HepG2 (cell line): ENCODE data around the gene PLGRKT. TPM values are rescaled to one million over a fixed set of nuclear protein-coding genes. Genes with fewer than 3 reads are reported as not detected.

ENCODE experiments used
- ARNTL ChIP-seq: sonication (generic); formaldehyde crosslinking; IDR thresholded peaks from 2 replicates; pipeline ENCODE4 v1.4.0; 2020; ENCODE audit warnings: mild to moderate bottlenecking, missing genetic modification reagents
- ATF1 ChIP-seq: IDR thresholded peaks from 2 replicates; pipeline ENCODE4 v1.6.1; 2016; ENCODE audit warnings: mild to moderate bottlenecking, control low read depth
- CREM ChIP-seq, 2 experiments: sonication (generic) in 1 of 2; formaldehyde crosslinking in 1 of 2; IDR thresholded peaks; 2 replicates each; pipeline versions ENCODE4 v1.4.0 to v1.6.1; 2016 to 2020; ENCODE audit warnings: antibody characterized with exemption in 1 of 2, mild to moderate bottlenecking in 1 of 2, missing genetic modification reagents in 1 of 2
- ELK4 ChIP-seq: sonication (generic); formaldehyde crosslinking; IDR thresholded peaks from 2 replicates; pipeline ENCODE4 v1.9.0; 2021; ENCODE audit warnings: missing genetic modification reagents, borderline replicate concordance
- FOXA3 ChIP-seq: IDR thresholded peaks from 2 replicates; pipeline ENCODE4 v1.6.1; 2016; ENCODE audit warnings: missing genetic modification reagents, missing compliant biosample characterization
- IRF2 ChIP-seq: IDR thresholded peaks from 2 replicates; pipeline ENCODE4 v1.6.1; 2018; ENCODE audit warnings: missing genetic modification reagents, missing compliant biosample characterization
- KDM5A ChIP-seq: fragments of 200-600 bp; sonication (generic); IDR thresholded peaks from 2 replicates; pipeline ENCODE4 v1.7.0; 2018; ENCODE audit warnings: antibody characterized with exemption, mild to moderate bottlenecking, low read length, borderline replicate concordance
- PATZ1 ChIP-seq: sonication (generic); formaldehyde crosslinking; IDR thresholded peaks from 2 replicates; pipeline ENCODE4 v1.4.0; 2020; ENCODE audit warnings: missing genetic modification reagents
- PAWR ChIP-seq: sonication (generic); formaldehyde crosslinking; IDR thresholded peaks from 2 replicates; pipeline ENCODE4 v1.4.0; 2020; ENCODE audit warnings: missing genetic modification reagents, mild to moderate bottlenecking, borderline replicate concordance
- REPIN1 ChIP-seq: sonication (generic); formaldehyde crosslinking; IDR thresholded peaks from 2 replicates; pipeline ENCODE4 v1.8.0; 2022; ENCODE audit warnings: missing genetic modification reagents, low read depth, mild to moderate bottlenecking, borderline replicate concordance
- TGIF2 ChIP-seq: IDR thresholded peaks from 2 replicates; pipeline ENCODE4 v1.6.1; 2016; ENCODE audit warnings: control low read depth, missing compliant biosample characterization
- ZFP62 ChIP-seq: sonication (generic); formaldehyde crosslinking; IDR thresholded peaks from 2 replicates; pipeline ENCODE4 v1.4.0; 2020; ENCODE audit warnings: missing genetic modification reagents
- ZNF232 ChIP-seq: sonication (generic); formaldehyde crosslinking; IDR thresholded peaks from 2 replicates; pipeline ENCODE4 v1.4.0; 2020; ENCODE audit warnings: missing genetic modification reagents, borderline replicate concordance
- ZNF264 ChIP-seq: sonication (generic); formaldehyde crosslinking; IDR thresholded peaks from 2 replicates; pipeline ENCODE4 v1.4.0; 2020; ENCODE audit warnings: missing genetic modification reagents
- ZNF30 ChIP-seq: sonication (generic); formaldehyde crosslinking; IDR thresholded peaks from 2 replicates; pipeline ENCODE4 v1.5.0; 2020; ENCODE audit warnings: mild to moderate bottlenecking, missing genetic modification reagents
- ZNF326 ChIP-seq: sonication (generic); formaldehyde crosslinking; IDR thresholded peaks from 2 replicates; pipeline ENCODE4 v1.4.0; 2020; ENCODE audit warnings: missing genetic modification reagents, borderline replicate concordance
- polyA plus RNA-seq, 8 experiments: library from polyadenylated mRNA; depleted of rRNA in 3 of 8; stranded (reverse) in 7 of 8; unstranded in 1 of 8; fragments of >200 nt; fragmentation: Illumina TruSeq in 4 of 8; extraction: Trizol in 4 of 8; gene quantifications; 2 replicates each; pipeline versions ENCODE4 v1.2.1 to v1.2.3, GENCODE V29; 2011 to 2016; ENCODE audit warnings: low read depth in 4 of 8, missing spikeins in 1 of 8, mixed read lengths in 1 of 8; ENCODE audit not compliant: insufficient read depth in 1 of 8
- total RNA-seq, 5 experiments: library from RNA; depleted of rRNA; stranded (reverse); fragments of >200 nt; fragmentation: Illumina TruSeq; extraction: Trizol; gene quantifications; 2 replicates each; pipeline ENCODE4 v1.2.3, GENCODE V29; 2016; ENCODE audit warnings: low read depth in 1 of 5
- TF ChIP-seq, protein P1 (sequence below): sonication (generic); formaldehyde crosslinking; IDR thresholded peaks from 2 replicates; pipeline ENCODE4 v1.4.0; 2020; ENCODE audit warnings: missing genetic modification reagents

Gene PLGRKT
- total and polyA plus RNA-seq, 2 of the 13 experiments (the other 11 are each of a cell fraction or from before 2014, with no cell fraction given), result 5.0 to 15.8 TPM

DNA sequence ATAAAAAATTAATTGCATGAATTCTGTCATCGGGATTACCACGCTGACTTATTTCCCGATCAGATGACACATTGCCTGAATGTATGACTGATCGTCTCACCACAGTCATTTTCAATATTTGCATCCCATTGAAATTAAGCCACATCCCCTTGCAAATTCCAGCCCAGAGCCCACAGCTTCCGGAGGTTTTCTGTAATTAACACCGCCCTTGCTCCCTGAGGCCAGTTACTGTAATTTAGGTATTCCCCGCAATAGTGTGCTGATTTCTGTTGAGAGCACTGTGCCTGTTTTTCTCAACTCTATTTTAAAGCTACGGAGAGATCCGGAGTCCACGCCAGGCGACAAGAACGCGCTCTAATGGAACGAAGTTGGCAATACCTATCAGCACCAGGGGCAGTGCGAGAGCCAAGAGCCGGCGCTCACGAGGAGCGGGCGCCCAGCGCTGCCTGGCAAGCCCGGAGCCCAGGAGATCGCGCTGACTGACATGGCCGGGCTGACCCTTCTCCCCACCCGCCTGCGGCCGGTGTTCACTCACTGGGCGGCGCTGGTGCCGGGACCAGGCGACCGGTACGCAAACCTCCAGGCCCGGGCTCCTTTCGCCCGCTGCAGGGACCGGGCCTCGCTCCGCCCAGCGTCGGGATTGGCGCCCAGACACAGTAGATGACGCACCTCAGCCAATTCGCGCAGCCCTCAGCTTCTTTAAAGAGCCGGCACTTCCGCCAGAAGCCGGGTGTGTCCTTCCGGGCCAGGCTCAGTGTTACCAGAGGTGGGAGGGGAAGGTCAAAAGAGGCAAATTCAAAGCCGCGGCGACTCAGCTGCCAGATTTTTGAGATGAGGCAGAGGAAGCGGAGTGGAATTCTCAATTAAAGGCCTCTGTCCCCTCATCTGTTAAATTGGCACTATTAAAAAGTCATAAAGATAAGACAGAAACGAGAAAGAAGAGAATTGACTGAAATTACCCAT is at the start of gene PLGRKT (continued):
- TF ChIP-seq, protein P1, sequence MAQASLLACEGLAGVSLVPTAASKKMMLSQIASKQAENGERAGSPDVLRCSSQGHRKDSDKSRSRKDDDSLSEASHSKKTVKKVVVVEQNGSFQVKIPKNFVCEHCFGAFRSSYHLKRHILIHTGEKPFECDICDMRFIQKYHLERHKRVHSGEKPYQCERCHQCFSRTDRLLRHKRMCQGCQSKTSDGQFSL (CRISPR knock-in tag), result no peak
- 0 out of 2 replicates have a peak, but pooled peaks have one; percentile 44 for TF ChIP-seq FOXA3 (CRISPR knock-in tag)
- TF ChIP-seq CREM (IDR thresholded peaks at IDR 0.05), result peak; percentile 70
- TF ChIP-seq CREM (CRISPR knock-in tag; IDR thresholded peaks at IDR 0.05), result no peak
- TF ChIP-seq PAWR, result 0 out of 2 replicates have a peak, but pooled peaks have one; percentile 63
- TF ChIP-seq ATF1, result no peak
- peak; percentile 67 for TF ChIP-seq ZNF264 (CRISPR knock-in tag)
- no peak for TF ChIP-seq ZNF30 (CRISPR knock-in tag)
- TF ChIP-seq KDM5A, result no peak; the same call in 1 of the 2 replicates
- peak; percentile 16; the same call in 1 of the 2 replicates for TF ChIP-seq PATZ1
- TF ChIP-seq ZNF326 (CRISPR knock-in tag), result no peak
- peak; percentile 82 for TF ChIP-seq REPIN1 (CRISPR knock-in tag)
- 0 out of 2 replicates have a peak, but pooled peaks have one; percentile 20 for TF ChIP-seq TGIF2 (CRISPR knock-in tag)
- 0 out of 2 replicates have a peak, but pooled peaks have one; percentile 30 for TF ChIP-seq ZNF232 (CRISPR knock-in tag)
- no peak for TF ChIP-seq ARNTL
- TF ChIP-seq ZFP62 (CRISPR knock-in tag), result no peak
- TF ChIP-seq ELK4 (CRISPR knock-in tag), result no peak
- peak; percentile 69; the same call in 1 of the 2 replicates for TF ChIP-seq IRF2
